ENCODE measurements around the gene ATP7A.
"Not testable (repeated sequence)": the region's sequence is repeated elsewhere in the genome, so short reads cannot be mapped to it uniquely, and the experiment has no call there.

- TF ChIP-seq CTCF, POLR2AphosphoS5, POLR2A (IDR thresholded peaks at IDR 0.05): not testable (repeated sequence)
Observed at GRCh38 chrX:77945031-77945430, 34.5 kb downstream of the ATP7A start.
